Nephron (organoid): Measurements from ENCODE around the gene AMOTL1.

ENCODE experiments used
- H3K27ac Mint-ChIP-seq, 3 experiments: 2 replicates each; pipeline ENCODE4 v1.8.0; 2020; ENCODE audit warnings: mixed read lengths in 3 of 3, mild to moderate bottlenecking in 2 of 3, moderate library complexity in 1 of 3
- H3K27me3 Mint-ChIP-seq: 2 replicates; pipeline ENCODE4 v1.8.0; 2021; ENCODE audit warnings: low read depth, mild to moderate bottlenecking, moderate library complexity, mixed read lengths
- H3K36me3 Mint-ChIP-seq: 2 replicates; pipeline ENCODE4 v1.8.0; 2020; ENCODE audit warnings: low read depth, mixed read lengths
- H3K4me1 Mint-ChIP-seq: 2 replicates; pipeline ENCODE4 v1.8.0; 2020; ENCODE audit warnings: mixed read lengths
- H3K4me3 Mint-ChIP-seq, 3 experiments: 2 replicates each; pipeline ENCODE4 v1.8.0; 2020; ENCODE audit warnings: mild to moderate bottlenecking in 3 of 3, mixed read lengths in 3 of 3, moderate library complexity in 2 of 3
- H3K9me3 Mint-ChIP-seq: 2 replicates; pipeline ENCODE4 v1.8.0; 2020; ENCODE audit warnings: mixed read lengths
- CTCF ChIP-seq, 3 experiments: fragments of 200-600 bp; sonication (generic); IDR thresholded peaks; one replicate each; pipeline ENCODE4 v1.5.0; 2021; ENCODE audit warnings: antibody characterized with exemption in 3 of 3; ENCODE audit not compliant: unreplicated experiment in 3 of 3

Gene AMOTL1

GRCh38 chr11:94768602-94769541, 716 bp downstream of the AMOTL1 start:
- H3K27ac Mint-ChIP-seq: peak overlapping the region; percentile 90 to 96 (median 94)
- no peaks in the 10 kb centered on the region for H3K27me3 Mint-ChIP-seq
- H3K4me3 Mint-ChIP-seq: no peak overlapping the region
- no peak for TF ChIP-seq CTCF (IDR thresholded peaks at IDR 0.05; ENCODE audit: unreplicated experiment in 3 of 3)
- H3K36me3 Mint-ChIP-seq: peaks cover 3% of the 10 kb centered on the region
- H3K4me1 Mint-ChIP-seq: peaks cover 28% of the 10 kb centered on the region
- H3K9me3 Mint-ChIP-seq: no peaks in the 10 kb centered on the region

DNA sequence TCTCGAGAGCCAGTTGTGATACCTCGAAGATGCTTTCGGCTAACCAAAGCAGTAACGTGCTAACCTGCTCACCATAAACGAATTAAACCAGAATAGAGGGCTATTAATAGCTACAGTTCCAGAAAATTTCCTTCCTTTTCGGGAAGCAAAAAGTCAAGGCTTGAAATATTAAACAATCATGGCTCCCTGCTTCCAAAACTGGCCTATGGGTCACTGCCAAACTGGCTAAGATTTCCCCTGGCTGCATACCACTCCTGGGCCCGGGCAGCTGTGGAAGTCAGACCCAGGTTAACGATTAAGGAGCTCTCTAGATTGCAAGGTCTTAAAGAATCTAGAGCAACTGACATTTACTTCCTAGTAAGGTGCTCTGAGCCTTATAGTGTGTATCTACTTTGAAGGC, 1.7 kb downstream of the AMOTL1 start:
- peaks cover 36% of the 10 kb centered on the region for H3K4me1 Mint-ChIP-seq
- no peaks in the 10 kb centered on the region for H3K27me3 Mint-ChIP-seq
- H3K9me3 Mint-ChIP-seq: no peaks in the 10 kb centered on the region
- TF ChIP-seq CTCF (IDR thresholded peaks at IDR 0.05; ENCODE audit: unreplicated experiment in 3 of 3): no peak
- peaks cover 3% of the 10 kb centered on the region for H3K36me3 Mint-ChIP-seq
- H3K27ac Mint-ChIP-seq: peak overlapping the region; percentile 90 to 96 (median 94)
- H3K4me3 Mint-ChIP-seq: no peak overlapping the region

GRCh38 chr11:94770563-94771120, 2.5 kb downstream of the AMOTL1 start:
- no peaks in the 10 kb centered on the region for H3K27me3 Mint-ChIP-seq
- peaks cover 3% of the 10 kb centered on the region for H3K36me3 Mint-ChIP-seq

GRCh38 chr11:94771390-94771789, 3.2 kb downstream of the AMOTL1 start:
- Mint-ChIP-seq H3K9me3 (no peaks in the 10 kb centered on the region), H3K27me3 (no peaks in the 10 kb centered on the region), H3K4me3 (peak overlapping the region; percentile 56 to 70 (median 60)), H3K36me3 (peaks cover 3% of the 10 kb centered on the region), H3K27ac (peak overlapping the region; percentile 44 to 90 (median 54)), H3K4me1 (peaks cover 47% of the 10 kb centered on the region)
- no peak for TF ChIP-seq CTCF (IDR thresholded peaks at IDR 0.05; ENCODE audit: unreplicated experiment in 3 of 3)

More at GRCh38 chr11:94770563-94771120, 2.5 kb downstream of the AMOTL1 start:
- peaks cover 41% of the 10 kb centered on the region for H3K4me1 Mint-ChIP-seq
- H3K9me3 Mint-ChIP-seq: no peaks in the 10 kb centered on the region
- H3K27ac Mint-ChIP-seq: peak overlapping the region; percentile 90 to 96 (median 94)
- TF ChIP-seq CTCF (IDR thresholded peaks at IDR 0.05; ENCODE audit: unreplicated experiment in 3 of 3): no peak
- H3K4me3 Mint-ChIP-seq: no peak overlapping the region

DNA sequence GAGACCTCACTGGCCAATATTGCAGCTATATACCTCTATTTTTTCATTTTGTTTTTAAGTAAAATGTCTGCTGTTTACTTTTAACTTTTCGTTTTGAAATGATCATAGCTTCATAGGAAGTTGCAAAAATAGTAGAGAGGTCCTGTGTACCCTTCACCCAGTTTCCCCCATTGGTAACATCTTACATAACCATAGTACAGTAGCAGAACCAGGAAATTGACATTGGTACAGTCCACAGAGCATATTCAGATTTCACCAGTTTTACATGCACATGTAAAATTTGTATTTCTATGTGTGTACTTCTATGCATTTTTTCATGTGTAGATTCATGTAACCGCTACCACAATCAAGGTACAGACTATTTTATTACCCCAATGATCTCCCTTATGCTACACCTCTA, 3.8 kb downstream of the AMOTL1 start:
- H3K4me1 Mint-ChIP-seq: peaks cover 53% of the 10 kb centered on the region
- H3K27me3 Mint-ChIP-seq: no peaks in the 10 kb centered on the region
- TF ChIP-seq CTCF (IDR thresholded peaks at IDR 0.05; ENCODE audit: unreplicated experiment in 3 of 3): no peak
- H3K36me3 Mint-ChIP-seq: peaks cover 3% of the 10 kb centered on the region
- peak overlapping the region in 2 of 3 experiments; percentile 22 to 90 for H3K27ac Mint-ChIP-seq
- H3K4me3 Mint-ChIP-seq: peak overlapping the region in 2 of 3 experiments; percentile 64 to 70
- H3K9me3 Mint-ChIP-seq: no peaks in the 10 kb centered on the region
